C4-2B (cell line): ENCODE data around the gene CSTA.

Experiments used
- H3K27ac ChIP-seq: fragments of 450-650 bp; 2 replicates; pipeline ENCODE4 v1.5.1; 2017
- CTCF ChIP-seq: fragments of 450-650 bp; conservative IDR thresholded peaks from 2 replicates; pipeline ENCODE4 v1.5.1; 2017; ENCODE audit warnings: mild to moderate bottlenecking
- ZFX ChIP-seq: fragments of 450-650 bp; IDR thresholded peaks from 2 replicates; pipeline ENCODE4 v1.6.1; 2017

The CSTA gene

GRCh38 chr3:122382888-122383666, 58.0 kb downstream of the CSTA start, which contains the start of gene MIX23:
Gene MIX23, minus strand, starts transcription at chr3:122383231. Its CDS starts 7 bp downstream, at chr3:122383224.
- TF ChIP-seq CTCF (no peak), ZFX (peak; percentile 71)
- H3K27ac ChIP-seq = peak within 1 kb of the TSS; percentile 81

- TF ChIP-seq ZFX (no peak), CTCF (peak; percentile 93)
- peak within 1 kb of the TSS; percentile 81 for H3K27ac ChIP-seq
Measured at GRCh38 chr3:122383771-122384697, 59.0 kb downstream of the CSTA start, which contains the start of gene FAM162A. Gene FAM162A, plus strand, starts transcription at chr3:122384182. Its CDS starts 84 bp downstream, at chr3:122384266.

- no peak overlapping the region for H3K27ac ChIP-seq
- TF ChIP-seq ZFX (no peak), CTCF (peak; percentile 26)
Measured at GRCh38 chr3:122387709-122388108, 62.7 kb downstream of the CSTA start.

- TF ChIP-seq CTCF = no peak
- TF ChIP-seq ZFX = no peak
Measured at GRCh38 chr3:122389197-122389596, 64.1 kb downstream of the CSTA start.

GRCh38 chr3:122389892-122390291, 64.8 kb downstream of the CSTA start:
- no peak overlapping the region for H3K27ac ChIP-seq
- no peak for TF ChIP-seq CTCF

More at GRCh38 chr3:122389197-122389596, 64.1 kb downstream of the CSTA start:
- H3K27ac ChIP-seq = no peak overlapping the region

- TF ChIP-seq CTCF (no peak), ZFX (no peak)
- H3K27ac ChIP-seq = no peak overlapping the region
Measured at GRCh38 chr3:122390665-122391064, 65.6 kb downstream of the CSTA start.
